GM10266 (cell line): ENCODE measurements around the gene CARD11.

Experiments used
- DNase-seq: peaks from one replicate; pipeline ENCODE4 v3.0.0; 2012; ENCODE audit errors: extremely low spot score
- TF ChIP-seq, protein P1 (sequence below): IDR thresholded peaks from 2 replicates; pipeline ENCODE4 v1.5.1; 2012; ENCODE audit warnings: mild to moderate bottlenecking, low read depth; ENCODE audit not compliant: control insufficient read depth, insufficient read depth; ENCODE audit errors: missing control alignments

Gene CARD11

GRCh38 chr7:2926120-2926895 lies 117.4 kb downstream of the CARD11 start:
- no peak for DNase-seq
- TF ChIP-seq, protein P1, sequence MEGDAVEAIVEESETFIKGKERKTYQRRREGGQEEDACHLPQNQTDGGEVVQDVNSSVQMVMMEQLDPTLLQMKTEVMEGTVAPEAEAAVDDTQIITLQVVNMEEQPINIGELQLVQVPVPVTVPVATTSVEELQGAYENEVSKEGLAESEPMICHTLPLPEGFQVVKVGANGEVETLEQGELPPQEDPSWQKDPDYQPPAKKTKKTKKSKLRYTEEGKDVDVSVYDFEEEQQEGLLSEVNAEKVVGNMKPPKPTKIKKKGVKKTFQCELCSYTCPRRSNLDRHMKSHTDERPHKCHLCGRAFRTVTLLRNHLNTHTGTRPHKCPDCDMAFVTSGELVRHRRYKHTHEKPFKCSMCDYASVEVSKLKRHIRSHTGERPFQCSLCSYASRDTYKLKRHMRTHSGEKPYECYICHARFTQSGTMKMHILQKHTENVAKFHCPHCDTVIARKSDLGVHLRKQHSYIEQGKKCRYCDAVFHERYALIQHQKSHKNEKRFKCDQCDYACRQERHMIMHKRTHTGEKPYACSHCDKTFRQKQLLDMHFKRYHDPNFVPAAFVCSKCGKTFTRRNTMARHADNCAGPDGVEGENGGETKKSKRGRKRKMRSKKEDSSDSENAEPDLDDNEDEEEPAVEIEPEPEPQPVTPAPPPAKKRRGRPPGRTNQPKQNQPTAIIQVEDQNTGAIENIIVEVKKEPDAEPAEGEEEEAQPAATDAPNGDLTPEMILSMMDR: no peak

DNA sequence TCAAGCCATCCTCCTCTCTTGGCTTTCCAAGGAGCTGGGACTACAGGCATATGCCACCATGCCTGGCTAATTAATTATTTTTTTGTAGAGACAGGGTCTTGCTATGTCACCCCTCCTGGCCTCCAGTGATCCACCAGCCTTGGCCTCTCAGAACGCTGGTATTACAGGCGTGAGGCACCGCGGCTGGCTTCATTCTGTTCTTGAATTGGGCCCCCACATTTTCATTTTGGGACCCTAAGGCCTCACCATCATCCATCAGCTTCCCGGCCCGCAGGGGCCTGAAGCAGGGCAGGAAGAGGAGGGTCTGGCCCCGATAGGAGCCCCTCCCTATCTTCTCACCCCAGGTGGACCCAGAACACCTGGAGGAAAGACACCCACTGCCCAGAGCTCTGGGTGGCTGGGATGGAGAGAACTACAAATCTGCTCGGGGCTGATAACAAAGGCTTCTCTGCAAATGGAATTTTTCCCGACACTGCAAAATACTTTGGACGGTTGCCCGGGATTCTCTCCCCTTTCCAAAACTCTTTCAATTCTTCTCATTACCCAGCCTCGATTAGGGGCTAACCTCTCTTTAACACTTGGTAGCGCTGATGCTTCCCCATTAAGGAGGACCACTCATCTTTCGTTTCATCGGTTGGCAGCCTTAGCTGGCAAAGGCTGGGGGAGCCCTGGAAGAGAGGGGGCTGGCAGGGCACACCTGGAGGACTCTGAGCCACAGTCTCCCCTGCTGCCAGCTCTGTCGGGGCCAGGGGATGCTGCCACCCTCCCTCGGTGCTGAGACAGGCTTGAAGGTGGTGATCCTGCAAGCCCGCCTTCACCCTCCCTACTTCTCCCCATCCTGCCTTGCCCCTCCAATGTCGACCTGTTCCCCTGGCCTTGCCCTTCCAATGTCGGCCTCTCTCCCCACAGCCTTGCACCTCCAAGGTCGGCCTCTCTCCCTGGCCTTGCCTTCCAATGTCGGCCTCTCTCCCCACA lies 118.5 kb downstream of the CARD11 start:
- DNase-seq: no peak
- TF ChIP-seq, protein P1: no peak

- no peak for DNase-seq
- TF ChIP-seq, protein P1: no peak
These were observed 119.6 kb downstream of the CARD11 start for GRCh38 chr7:2923886-2924574.

DNA sequence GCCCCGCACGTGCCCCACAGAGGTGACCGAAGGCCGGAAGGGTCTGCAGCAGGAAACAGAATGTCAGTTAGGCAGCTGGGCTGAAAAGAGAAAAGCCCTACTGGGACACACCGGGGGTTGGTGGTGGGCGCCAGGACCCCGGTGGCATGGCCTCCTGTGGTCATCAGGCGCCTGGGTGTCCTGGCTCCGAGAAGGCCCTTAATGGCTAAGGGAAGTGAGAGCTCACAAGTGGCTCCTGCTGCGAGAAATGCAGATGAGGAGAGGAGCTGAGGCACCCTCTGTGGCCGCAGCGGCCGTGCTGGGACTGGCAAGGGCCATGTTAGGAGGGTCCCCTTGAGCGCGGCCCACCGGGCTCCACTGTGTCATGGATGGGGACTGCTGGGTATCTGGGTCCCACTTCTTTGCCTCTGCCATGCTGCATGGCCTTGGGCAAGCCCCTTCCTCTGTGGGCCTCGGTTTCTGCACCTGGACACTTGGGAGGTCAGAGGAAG lies 120.3 kb downstream of the CARD11 start:
- TF ChIP-seq, protein P1: no peak

DNA sequence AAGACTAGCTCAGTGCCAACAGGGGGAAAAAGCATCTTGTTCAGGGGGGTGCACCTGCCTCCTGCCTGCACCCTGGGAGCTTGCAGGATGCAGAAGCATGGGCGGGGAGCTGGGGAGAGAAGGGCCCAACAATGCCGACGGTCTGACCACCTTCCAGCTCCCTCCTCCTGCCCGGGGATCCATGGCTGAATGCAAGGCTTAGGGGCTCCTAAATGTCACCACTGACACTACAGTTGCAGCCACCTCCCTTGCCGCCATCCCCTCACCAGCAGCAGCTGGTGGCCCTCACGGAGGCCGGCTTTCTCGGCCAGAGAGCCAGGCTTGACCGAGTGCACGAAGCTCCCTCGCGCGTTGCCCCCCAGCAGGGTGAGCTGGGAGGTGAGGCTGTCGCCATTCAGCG lies 120.8 kb downstream of the CARD11 start:
- TF ChIP-seq, protein P1: no peak
- DNase-seq: no peak

More for the DNA sequence above, 120.3 kb downstream of the CARD11 start:
- DNase-seq: no peak

DNA sequence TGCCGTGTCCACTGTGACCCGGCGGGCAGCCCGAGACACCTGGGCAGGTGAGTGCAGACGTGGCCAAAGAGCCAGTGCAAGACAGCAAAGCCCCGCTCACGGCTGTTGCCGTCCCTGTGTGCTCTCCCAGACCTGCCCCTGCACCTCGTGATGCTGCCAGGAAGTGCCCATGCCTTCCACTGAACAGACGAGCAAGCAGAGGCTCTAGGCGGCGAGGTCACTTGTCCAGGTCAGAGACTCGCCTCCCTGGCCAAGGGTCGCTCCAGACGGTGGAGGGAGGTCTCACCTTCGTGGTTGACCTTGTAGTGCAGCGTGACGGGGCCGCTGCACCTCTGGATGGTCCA lies 121.3 kb downstream of the CARD11 start:
- no peak for DNase-seq
- TF ChIP-seq, protein P1: no peak
